RWPE2 (cell line): Measurements from ENCODE around the gene RASL10B.
"Not testable (repeated sequence)": the region's sequence is repeated elsewhere in the genome, so short reads cannot be mapped to it uniquely, and the experiment has no call there.

Experiments used
- ATAC-seq: fragments of 200-7000 bp; cut with Tn5 transposase; 3 replicates; pipeline ENCODE4 v1.9.1; 2021; ENCODE audit warnings: low read depth
- DNase-seq: peaks from one replicate; pipeline ENCODE4 v3.0.0-alpha.2; 2020; ENCODE audit warnings: low spot score
- H3K27ac ChIP-seq: fragments of 450-650 bp; 2 replicates; pipeline ENCODE4 v1.5.1; 2017; ENCODE audit warnings: mild to moderate bottlenecking; ENCODE audit not compliant: poor library complexity, severe bottlenecking
- H3K27me3 ChIP-seq: fragments of 250-450 bp; sonication (Bioruptor Pico); 2 replicates; pipeline ENCODE4 v1.5.1; 2021; ENCODE audit warnings: mild to moderate bottlenecking, moderate library complexity; ENCODE audit not compliant: insufficient read depth, poor library complexity, severe bottlenecking
- H3K36me3 ChIP-seq: fragments of 250-450 bp; sonication (Bioruptor Pico); 2 replicates; pipeline ENCODE4 v1.5.1; 2020; ENCODE audit warnings: low read depth, mild to moderate bottlenecking, moderate library complexity
- H3K4me1 ChIP-seq: fragments of 250-450 bp; sonication (Bioruptor Pico); 2 replicates; pipeline ENCODE4 v1.5.1; 2021; ENCODE audit warnings: mild to moderate bottlenecking, moderate library complexity; ENCODE audit not compliant: insufficient read depth, poor library complexity, severe bottlenecking
- H3K4me3 ChIP-seq: fragments of 250-450 bp; sonication (Bioruptor Pico); 2 replicates; pipeline ENCODE4 v1.5.1; 2021; ENCODE audit warnings: mild to moderate bottlenecking, moderate library complexity; ENCODE audit not compliant: severe bottlenecking
- H3K9me3 ChIP-seq: fragments of 250-450 bp; sonication (Bioruptor Pico); 2 replicates; pipeline ENCODE4 v1.5.1; 2021; ENCODE audit warnings: mild to moderate bottlenecking, moderate library complexity; ENCODE audit not compliant: severe bottlenecking
- TF ChIP-seq, protein P1 (sequence below): fragments of 450-650 bp; IDR thresholded peaks from one replicate; pipeline ENCODE4 v1.5.1; 2017; ENCODE audit warnings: mild to moderate bottlenecking, moderate library complexity; ENCODE audit not compliant: poor library complexity, severe bottlenecking

RASL10B gene

DNA sequence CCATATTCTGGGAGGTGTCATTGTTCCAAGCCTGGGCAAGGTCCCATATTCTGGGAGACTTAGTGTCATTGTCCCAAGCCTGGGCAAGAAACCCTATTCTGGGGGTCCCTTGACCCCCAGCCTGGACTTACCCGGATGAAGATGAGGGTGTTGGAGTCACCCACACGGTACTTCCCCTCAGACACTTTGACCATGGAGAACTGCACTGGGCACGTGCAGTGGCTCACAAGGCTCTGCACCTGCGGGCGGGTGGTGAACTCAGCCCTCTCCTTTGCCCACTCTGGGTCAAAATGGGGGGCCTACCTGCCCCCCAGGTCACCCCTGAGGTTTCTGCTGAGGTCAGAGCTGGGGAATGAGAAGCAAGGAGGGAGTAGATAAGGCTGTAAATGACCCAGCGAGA, 17.5 kb downstream of the RASL10B start:
- TF ChIP-seq, protein P1, sequence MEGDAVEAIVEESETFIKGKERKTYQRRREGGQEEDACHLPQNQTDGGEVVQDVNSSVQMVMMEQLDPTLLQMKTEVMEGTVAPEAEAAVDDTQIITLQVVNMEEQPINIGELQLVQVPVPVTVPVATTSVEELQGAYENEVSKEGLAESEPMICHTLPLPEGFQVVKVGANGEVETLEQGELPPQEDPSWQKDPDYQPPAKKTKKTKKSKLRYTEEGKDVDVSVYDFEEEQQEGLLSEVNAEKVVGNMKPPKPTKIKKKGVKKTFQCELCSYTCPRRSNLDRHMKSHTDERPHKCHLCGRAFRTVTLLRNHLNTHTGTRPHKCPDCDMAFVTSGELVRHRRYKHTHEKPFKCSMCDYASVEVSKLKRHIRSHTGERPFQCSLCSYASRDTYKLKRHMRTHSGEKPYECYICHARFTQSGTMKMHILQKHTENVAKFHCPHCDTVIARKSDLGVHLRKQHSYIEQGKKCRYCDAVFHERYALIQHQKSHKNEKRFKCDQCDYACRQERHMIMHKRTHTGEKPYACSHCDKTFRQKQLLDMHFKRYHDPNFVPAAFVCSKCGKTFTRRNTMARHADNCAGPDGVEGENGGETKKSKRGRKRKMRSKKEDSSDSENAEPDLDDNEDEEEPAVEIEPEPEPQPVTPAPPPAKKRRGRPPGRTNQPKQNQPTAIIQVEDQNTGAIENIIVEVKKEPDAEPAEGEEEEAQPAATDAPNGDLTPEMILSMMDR, result no peak
- no peaks in the 10 kb centered on the region for H3K36me3 ChIP-seq
- H3K27ac ChIP-seq, result no peak overlapping the region
- no peak for ATAC-seq
- DNase-seq, result no peak
- no peaks in the 10 kb centered on the region for H3K9me3 ChIP-seq
- H3K27me3 ChIP-seq, result no peaks in the 10 kb centered on the region
- H3K4me3 ChIP-seq, result no peak overlapping the region
- H3K4me1 ChIP-seq, result peaks cover 10% of the 10 kb centered on the region

DNA sequence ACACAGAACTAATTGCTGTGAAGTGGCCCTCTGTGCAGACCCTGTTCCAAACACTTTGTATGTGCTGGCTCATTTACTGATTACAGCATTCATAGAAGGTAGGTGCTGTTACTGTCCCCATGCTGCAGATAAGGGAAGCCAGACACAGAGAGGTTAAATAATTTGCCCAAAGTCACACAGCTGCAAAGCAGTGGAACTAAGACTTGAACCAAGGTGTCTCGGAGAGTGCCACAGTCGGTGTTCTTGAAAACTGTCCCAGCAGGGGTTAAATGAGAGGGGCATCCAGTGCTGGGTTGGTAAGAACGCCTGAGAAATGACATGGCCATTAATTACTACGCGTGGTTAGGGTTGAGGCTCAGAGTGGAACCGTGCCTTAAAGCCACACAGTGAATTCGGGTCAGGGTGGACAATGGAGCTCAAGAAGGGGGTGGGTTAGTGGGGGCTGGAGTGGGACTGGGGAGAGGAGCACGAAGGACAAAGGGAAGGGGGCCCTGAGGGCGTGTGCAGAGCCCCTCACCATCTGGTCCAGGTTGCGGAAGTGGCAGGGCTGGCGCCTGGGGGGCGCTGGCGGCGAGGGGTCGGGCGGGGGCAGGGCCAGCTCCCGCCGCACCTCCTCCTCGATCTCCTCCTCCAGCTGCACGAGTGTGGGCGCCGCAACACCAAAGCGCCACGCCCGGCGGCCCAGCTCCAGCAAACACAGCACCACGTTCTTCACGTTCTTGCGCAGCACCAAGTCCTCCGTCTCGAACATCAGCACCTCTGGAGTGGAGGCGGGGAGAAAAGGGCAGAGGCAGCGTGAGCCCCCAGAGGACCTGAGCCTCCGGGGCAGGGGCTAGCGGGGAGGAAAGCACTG, 18.3 kb downstream of the RASL10B start:
- Histone ChIP-seq H3K4me3 (no peak overlapping the region), H3K27ac (no peak overlapping the region), H3K36me3 (no peaks in the 10 kb centered on the region), H3K27me3 (no peaks in the 10 kb centered on the region), H3K9me3 (no peaks in the 10 kb centered on the region), H3K4me1 (peaks cover 10% of the 10 kb centered on the region)
- ATAC-seq, result no peak
- no peak for DNase-seq
- TF ChIP-seq, protein P1, result no peak

DNA sequence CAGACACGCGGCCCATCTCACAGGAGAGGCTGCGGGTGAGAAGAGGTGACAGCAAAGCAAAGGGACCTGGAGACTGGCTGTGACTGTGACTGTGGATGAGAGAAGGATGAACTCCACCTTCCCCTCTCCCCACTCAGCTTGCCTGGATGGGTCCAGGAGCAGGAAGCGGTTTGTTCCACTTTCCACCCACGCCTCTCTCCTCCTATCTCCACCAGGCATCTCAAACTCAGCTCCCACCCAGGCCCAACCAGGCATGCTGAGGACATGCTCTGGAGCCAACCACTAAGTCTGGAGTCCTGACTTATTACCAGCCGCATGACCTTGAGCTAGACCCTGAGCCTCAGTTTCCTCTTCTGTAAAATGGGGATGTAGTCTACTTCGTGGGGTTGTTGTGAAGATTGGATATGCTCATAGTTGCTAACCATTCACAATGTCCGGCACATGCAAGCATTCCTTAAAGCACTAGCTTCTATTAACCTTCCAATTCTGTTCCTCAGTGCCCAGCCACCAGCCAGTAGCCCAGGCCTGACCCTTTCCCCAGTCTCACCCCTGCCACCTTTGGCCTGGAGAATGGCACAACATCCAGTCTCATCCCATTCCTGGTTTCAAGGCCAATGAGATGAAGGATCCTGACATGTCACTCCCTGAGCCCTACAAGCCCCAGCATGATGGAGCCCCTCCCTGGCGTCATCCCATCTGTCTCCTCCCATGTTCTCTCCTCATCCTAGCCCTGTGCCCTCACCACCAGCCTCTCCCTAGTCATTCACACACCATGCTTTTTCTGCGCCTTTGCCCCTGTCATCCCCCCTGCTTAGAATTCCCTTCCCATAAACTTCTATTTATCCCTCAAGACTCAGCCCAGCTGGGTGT, 19.3 kb downstream of the RASL10B start:
- TF ChIP-seq, protein P1, result no peak
- 0 out of 3 replicates have a peak, but pooled peaks have one; percentile 25 for ATAC-seq
- no peak overlapping the region for H3K4me3 ChIP-seq

DNA sequence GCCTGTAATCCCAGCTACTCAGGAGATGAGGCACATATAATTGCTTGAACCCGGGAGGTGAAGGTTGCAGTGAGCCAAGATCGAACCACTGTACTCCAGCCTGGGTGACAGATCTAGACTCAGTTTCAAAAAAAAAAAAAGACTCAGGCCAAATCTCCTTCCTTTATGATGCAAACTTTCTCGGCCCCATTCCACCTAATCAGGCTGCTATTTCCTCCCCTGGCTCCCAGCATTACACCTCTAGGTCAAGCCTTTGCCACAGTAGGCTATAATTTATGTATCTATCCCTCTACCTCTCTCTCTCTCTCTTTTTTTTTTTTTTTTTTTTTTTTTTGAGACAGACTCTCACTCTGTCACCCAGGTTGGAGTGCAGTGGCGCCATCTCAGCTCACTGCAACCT, 20.1 kb downstream of the RASL10B start:
- not testable (repeated sequence) for DNase-seq, H3K9me3 ChIP-seq, H3K36me3 ChIP-seq, H3K4me3 ChIP-seq, H3K27me3 ChIP-seq, H3K27ac ChIP-seq, ATAC-seq
- H3K4me1 ChIP-seq, result peaks cover 10% of the 10 kb centered on the region

More for the DNA sequence above, 19.3 kb downstream of the RASL10B start:
- Histone ChIP-seq H3K27ac (no peak overlapping the region), H3K4me1 (peaks cover 10% of the 10 kb centered on the region), H3K27me3 (no peaks in the 10 kb centered on the region), H3K36me3 (no peaks in the 10 kb centered on the region), H3K9me3 (no peaks in the 10 kb centered on the region)
- DNase-seq, result no peak

DNA sequence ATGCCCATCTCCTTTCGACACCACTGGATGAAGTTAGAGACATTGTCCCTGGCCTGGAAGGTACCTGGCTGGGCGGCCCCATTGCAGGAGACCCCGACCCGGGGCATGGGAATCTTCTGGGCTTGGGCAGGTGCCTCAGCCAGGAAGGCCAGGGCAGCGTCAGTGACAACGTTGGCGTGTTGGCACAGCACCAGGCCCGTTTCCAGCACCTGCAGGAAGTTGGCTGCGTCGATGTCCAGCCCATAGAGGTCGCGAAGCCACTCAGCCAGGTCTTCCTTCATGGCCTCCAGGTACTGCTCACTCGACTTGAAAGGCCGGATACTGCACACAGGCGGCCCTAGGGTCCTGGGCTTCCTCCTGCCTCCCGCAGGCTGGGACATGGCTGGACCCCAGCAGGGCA, 21.0 kb downstream of the RASL10B start:
- no peaks in the 10 kb centered on the region for H3K36me3 ChIP-seq
- peaks cover 10% of the 10 kb centered on the region for H3K4me1 ChIP-seq
- no peaks in the 10 kb centered on the region for H3K27me3 ChIP-seq
- ATAC-seq, result no peak
- H3K9me3 ChIP-seq, result no peaks in the 10 kb centered on the region
- no peak overlapping the region for H3K27ac ChIP-seq
- H3K4me3 ChIP-seq, result no peak overlapping the region
- DNase-seq, result no peak
- TF ChIP-seq, protein P1, result no peak
